RWPE2 (cell line): ENCODE results near the gene MAP2K5.

Experiments
- ATAC-seq: fragments of 200-7000 bp; cut with Tn5 transposase; 3 replicates; pipeline ENCODE4 v1.9.1; 2021; ENCODE audit warnings: low read depth
- DNase-seq: peaks from one replicate; pipeline ENCODE4 v3.0.0-alpha.2; 2020; ENCODE audit warnings: low spot score
- H3K27ac ChIP-seq: fragments of 450-650 bp; 2 replicates; pipeline ENCODE4 v1.5.1; 2017; ENCODE audit warnings: mild to moderate bottlenecking; ENCODE audit not compliant: poor library complexity, severe bottlenecking
- H3K27me3 ChIP-seq: fragments of 250-450 bp; sonication (Bioruptor Pico); 2 replicates; pipeline ENCODE4 v1.5.1; 2021; ENCODE audit warnings: mild to moderate bottlenecking, moderate library complexity; ENCODE audit not compliant: insufficient read depth, poor library complexity, severe bottlenecking
- H3K36me3 ChIP-seq: fragments of 250-450 bp; sonication (Bioruptor Pico); 2 replicates; pipeline ENCODE4 v1.5.1; 2020; ENCODE audit warnings: low read depth, mild to moderate bottlenecking, moderate library complexity
- H3K4me1 ChIP-seq: fragments of 250-450 bp; sonication (Bioruptor Pico); 2 replicates; pipeline ENCODE4 v1.5.1; 2021; ENCODE audit warnings: mild to moderate bottlenecking, moderate library complexity; ENCODE audit not compliant: insufficient read depth, poor library complexity, severe bottlenecking
- H3K4me3 ChIP-seq: fragments of 250-450 bp; sonication (Bioruptor Pico); 2 replicates; pipeline ENCODE4 v1.5.1; 2021; ENCODE audit warnings: mild to moderate bottlenecking, moderate library complexity; ENCODE audit not compliant: severe bottlenecking
- H3K9me3 ChIP-seq: fragments of 250-450 bp; sonication (Bioruptor Pico); 2 replicates; pipeline ENCODE4 v1.5.1; 2021; ENCODE audit warnings: mild to moderate bottlenecking, moderate library complexity; ENCODE audit not compliant: severe bottlenecking
- CTCF ChIP-seq: fragments of 450-650 bp; IDR thresholded peaks from one replicate; pipeline ENCODE4 v1.5.1; 2017; ENCODE audit warnings: mild to moderate bottlenecking, moderate library complexity; ENCODE audit not compliant: poor library complexity, severe bottlenecking

The MAP2K5 gene

GRCh38 chr15:67808821-67809220, 266.3 kb downstream of the MAP2K5 start:
- DNase-seq: no peak
- ATAC-seq: no peak
- H3K27ac ChIP-seq: no peak overlapping the region
- no peaks in the 10 kb centered on the region for H3K9me3 ChIP-seq
- no peak for TF ChIP-seq CTCF
- H3K36me3 ChIP-seq: no peaks in the 10 kb centered on the region
- no peaks in the 10 kb centered on the region for H3K27me3 ChIP-seq
- H3K4me3 ChIP-seq: no peak overlapping the region
- no peaks in the 10 kb centered on the region for H3K4me1 ChIP-seq

GRCh38 chr15:67809441-67809840, 266.9 kb downstream of the MAP2K5 start:
- Histone ChIP-seq H3K36me3 (no peaks in the 10 kb centered on the region), H3K4me3 (no peak overlapping the region), H3K4me1 (no peaks in the 10 kb centered on the region), H3K27ac (no peak overlapping the region), H3K9me3 (no peaks in the 10 kb centered on the region), H3K27me3 (no peaks in the 10 kb centered on the region)
- ATAC-seq (no peak), DNase-seq (peak; percentile 30)
- TF ChIP-seq CTCF: no peak

- no peaks in the 10 kb centered on the region for H3K27me3 ChIP-seq
- H3K4me3 ChIP-seq: no peak overlapping the region
- DNase-seq (peak; percentile 58), ATAC-seq (no peak)
- H3K9me3 ChIP-seq: no peaks in the 10 kb centered on the region
- no peaks in the 10 kb centered on the region for H3K36me3 ChIP-seq
- H3K4me1 ChIP-seq: no peaks in the 10 kb centered on the region
- no peak for TF ChIP-seq CTCF
- no peak overlapping the region for H3K27ac ChIP-seq
Observed at GRCh38 chr15:67809866-67810265, 267.4 kb downstream of the MAP2K5 start.

GRCh38 chr15:67812241-67812644, 269.7 kb downstream of the MAP2K5 start:
- Histone ChIP-seq H3K27ac (no peak overlapping the region), H3K27me3 (peaks cover 12% of the 10 kb centered on the region), H3K36me3 (no peaks in the 10 kb centered on the region), H3K9me3 (no peaks in the 10 kb centered on the region), H3K4me1 (no peaks in the 10 kb centered on the region), H3K4me3 (no peak overlapping the region)
- DNase-seq (peak; percentile 70), ATAC-seq (no peak)
- TF ChIP-seq CTCF: no peak

GRCh38 chr15:67813104-67813634, 270.7 kb downstream of the MAP2K5 start:
- TF ChIP-seq CTCF: no peak
- Histone ChIP-seq H3K27ac (no peak overlapping the region), H3K27me3 (peaks cover 19% of the 10 kb centered on the region), H3K36me3 (no peaks in the 10 kb centered on the region), H3K9me3 (no peaks in the 10 kb centered on the region), H3K4me3 (no peak overlapping the region), H3K4me1 (no peaks in the 10 kb centered on the region)
- peak; percentile 47 for DNase-seq
- ATAC-seq: no peak; the same call in 2 of the 3 replicates
